HepG2 (cell line): ENCODE results near the gene ATG4D. TPM values are rescaled to one million over a fixed set of nuclear protein-coding genes. Genes with fewer than 3 reads are reported as not detected.

Experiments
- ARNT2 ChIP-seq: sonication (generic); formaldehyde crosslinking; IDR thresholded peaks from 2 replicates; pipeline ENCODE4 v1.8.0; 2022; ENCODE audit warnings: mild to moderate bottlenecking, low read depth, missing genetic modification reagents, moderate library complexity
- ATF4 ChIP-seq, 2 experiments: fragments of 450-650 bp in 1 of 2; sonication (generic) in 1 of 2; formaldehyde crosslinking; IDR thresholded peaks; 2 replicates each; pipeline versions ENCODE4 v1.5.0 to v1.8.0; 2020 to 2022; ENCODE audit warnings: mild to moderate bottlenecking in 1 of 2, missing genetic modification reagents in 1 of 2
- CSRNP1 ChIP-seq: sonication (generic); formaldehyde crosslinking; IDR thresholded peaks from 2 replicates; pipeline ENCODE4 v1.8.1; 2023; ENCODE audit warnings: mild to moderate bottlenecking, missing genetic modification reagents
- MAFF ChIP-seq: IDR thresholded peaks from 2 replicates; pipeline ENCODE4 v1.6.1; 2011; ENCODE audit warnings: low read depth, low read length, improper control_type of control experiment
- NFKB2 ChIP-seq: sonication (generic); formaldehyde crosslinking; IDR thresholded peaks from 2 replicates; pipeline ENCODE4 v1.4.0; 2020; ENCODE audit warnings: missing genetic modification reagents, borderline replicate concordance
- POLR2G ChIP-seq: fragments of 200-400 bp; formaldehyde crosslinking; IDR thresholded peaks from 2 replicates; pipeline ENCODE4 v1.6.1; 2018; ENCODE audit warnings: mild to moderate bottlenecking, low read depth, low read length, moderate library complexity
- REPIN1 ChIP-seq: sonication (generic); formaldehyde crosslinking; IDR thresholded peaks from 2 replicates; pipeline ENCODE4 v1.8.0; 2022; ENCODE audit warnings: missing genetic modification reagents, low read depth, mild to moderate bottlenecking, borderline replicate concordance
- SOX5 ChIP-seq: IDR thresholded peaks from 2 replicates; pipeline ENCODE4 v1.6.1; 2016; ENCODE audit warnings: borderline replicate concordance
- UBTF ChIP-seq: sonication (generic); formaldehyde crosslinking; IDR thresholded peaks from 2 replicates; pipeline ENCODE4 v1.4.0; 2020; ENCODE audit warnings: mild to moderate bottlenecking, missing genetic modification reagents
- ZBTB26 ChIP-seq: IDR thresholded peaks from 2 replicates; pipeline ENCODE4 v1.6.1; 2016; ENCODE audit warnings: missing compliant biosample characterization, missing genetic modification reagents, borderline replicate concordance
- ZNF547 ChIP-seq: sonication (generic); formaldehyde crosslinking; IDR thresholded peaks from 2 replicates; pipeline ENCODE4 v1.5.1; 2020; ENCODE audit warnings: mild to moderate bottlenecking, missing genetic modification reagents
- ZNF691 ChIP-seq: sonication (generic); formaldehyde crosslinking; IDR thresholded peaks from 2 replicates; pipeline ENCODE4 v1.4.0; 2020; ENCODE audit warnings: missing genetic modification reagents, low read depth, mild to moderate bottlenecking, borderline replicate concordance
- ZSCAN21 ChIP-seq: sonication (generic); formaldehyde crosslinking; IDR thresholded peaks from 2 replicates; pipeline ENCODE4 v1.8.0; 2022; ENCODE audit warnings: mild to moderate bottlenecking, missing genetic modification reagents, moderate library complexity, borderline replicate concordance
- polyA plus RNA-seq, 8 experiments: library from polyadenylated mRNA; depleted of rRNA in 3 of 8; stranded (reverse) in 7 of 8; unstranded in 1 of 8; fragments of >200 nt; fragmentation: Illumina TruSeq in 4 of 8; extraction: Trizol in 4 of 8; gene quantifications; 2 replicates each; pipeline versions ENCODE4 v1.2.1 to v1.2.3, GENCODE V29; 2011 to 2016; ENCODE audit warnings: low read depth in 4 of 8, missing spikeins in 1 of 8, mixed read lengths in 1 of 8; ENCODE audit not compliant: insufficient read depth in 1 of 8
- total RNA-seq, 5 experiments: library from RNA; depleted of rRNA; stranded (reverse); fragments of >200 nt; fragmentation: Illumina TruSeq; extraction: Trizol; gene quantifications; 2 replicates each; pipeline ENCODE4 v1.2.3, GENCODE V29; 2016; ENCODE audit warnings: low read depth in 1 of 5
- TF ChIP-seq, protein P1 (sequence below): IDR thresholded peaks from 2 replicates; pipeline ENCODE4 v1.6.1; 2016; ENCODE audit warnings: missing compliant biosample characterization, missing genetic modification reagents, borderline replicate concordance
- TF ChIP-seq, protein P2 (sequence below): sonication (generic); formaldehyde crosslinking; IDR thresholded peaks from 2 replicates; pipeline ENCODE4 v1.4.0; 2020; ENCODE audit warnings: missing genetic modification reagents, borderline replicate concordance

ATG4D gene
- total and polyA plus RNA-seq, 2 of the 13 experiments (the other 11 are each of a cell fraction or from before 2014, with no cell fraction given) = 17.8 to 19.0 TPM

GRCh38 chr19:10502524-10503001 lies 41.1 kb upstream of the ATG4D start (continued):
- TF ChIP-seq UBTF (CRISPR knock-in tag) (peak; percentile 76; the same call in 1 of the 2 replicates), NFKB2 (CRISPR knock-in tag) (no peak), ZNF691 (peak; percentile 76), ATF4 (CRISPR knock-in tag; IDR thresholded peaks at IDR 0.05) (peak in 1 of 2 experiments; percentile 26; a peak in 1 of 4 replicates), REPIN1 (CRISPR knock-in tag) (peak; percentile 73; the same call in 1 of the 2 replicates), MAFF (peak; percentile 64; the same call in 1 of the 2 replicates), ZBTB26 (CRISPR knock-in tag) (peak; percentile 29; the same call in 1 of the 2 replicates), POLR2G (peak; percentile 85), ZSCAN21 (CRISPR knock-in tag) (0 out of 2 replicates have a peak, but pooled peaks have one; percentile 21), ZNF547 (peak; percentile 29; the same call in 1 of the 2 replicates), CSRNP1 (CRISPR knock-in tag) (0 out of 2 replicates have a peak, but pooled peaks have one; percentile 67), ARNT2 (CRISPR knock-in tag) (peak; percentile 77), SOX5 (CRISPR knock-in tag) (peak; percentile 42; the same call in 1 of the 2 replicates)
- TF ChIP-seq, protein P1, sequence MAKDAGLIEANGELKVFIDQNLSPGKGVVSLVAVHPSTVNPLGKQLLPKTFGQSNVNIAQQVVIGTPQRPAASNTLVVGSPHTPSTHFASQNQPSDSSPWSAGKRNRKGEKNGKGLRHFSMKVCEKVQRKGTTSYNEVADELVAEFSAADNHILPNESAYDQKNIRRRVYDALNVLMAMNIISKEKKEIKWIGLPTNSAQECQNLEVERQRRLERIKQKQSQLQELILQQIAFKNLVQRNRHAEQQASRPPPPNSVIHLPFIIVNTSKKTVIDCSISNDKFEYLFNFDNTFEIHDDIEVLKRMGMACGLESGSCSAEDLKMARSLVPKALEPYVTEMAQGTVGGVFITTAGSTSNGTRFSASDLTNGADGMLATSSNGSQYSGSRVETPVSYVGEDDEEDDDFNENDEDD (CRISPR knock-in tag) = peak; percentile 86
- TF ChIP-seq, protein P2, sequence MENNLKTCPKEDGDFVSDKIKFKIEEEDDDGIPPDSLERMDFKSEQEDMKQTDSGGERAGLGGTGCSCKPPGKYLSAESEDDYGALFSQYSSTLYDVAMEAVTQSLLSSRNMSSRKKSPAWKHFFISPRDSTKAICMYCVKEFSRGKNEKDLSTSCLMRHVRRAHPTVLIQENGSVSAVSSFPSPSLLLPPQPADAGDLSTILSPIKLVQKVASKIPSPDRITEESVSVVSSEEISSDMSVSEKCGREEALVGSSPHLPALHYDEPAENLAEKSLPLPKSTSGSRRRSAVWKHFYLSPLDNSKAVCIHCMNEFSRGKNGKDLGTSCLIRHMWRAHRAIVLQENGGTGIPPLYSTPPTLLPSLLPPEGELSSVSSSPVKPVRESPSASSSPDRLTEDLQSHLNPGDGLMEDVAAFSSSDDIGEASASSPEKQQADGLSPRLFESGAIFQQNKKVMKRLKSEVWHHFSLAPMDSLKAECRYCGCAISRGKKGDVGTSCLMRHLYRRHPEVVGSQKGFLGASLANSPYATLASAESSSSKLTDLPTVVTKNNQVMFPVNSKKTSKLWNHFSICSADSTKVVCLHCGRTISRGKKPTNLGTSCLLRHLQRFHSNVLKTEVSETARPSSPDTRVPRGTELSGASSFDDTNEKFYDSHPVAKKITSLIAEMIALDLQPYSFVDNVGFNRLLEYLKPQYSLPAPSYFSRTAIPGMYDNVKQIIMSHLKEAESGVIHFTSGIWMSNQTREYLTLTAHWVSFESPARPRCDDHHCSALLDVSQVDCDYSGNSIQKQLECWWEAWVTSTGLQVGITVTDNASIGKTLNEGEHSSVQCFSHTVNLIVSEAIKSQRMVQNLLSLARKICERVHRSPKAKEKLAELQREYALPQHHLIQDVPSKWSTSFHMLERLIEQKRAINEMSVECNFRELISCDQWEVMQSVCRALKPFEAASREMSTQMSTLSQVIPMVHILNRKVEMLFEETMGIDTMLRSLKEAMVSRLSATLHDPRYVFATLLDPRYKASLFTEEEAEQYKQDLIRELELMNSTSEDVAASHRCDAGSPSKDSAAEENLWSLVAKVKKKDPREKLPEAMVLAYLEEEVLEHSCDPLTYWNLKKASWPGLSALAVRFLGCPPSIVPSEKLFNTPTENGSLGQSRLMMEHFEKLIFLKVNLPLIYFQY (CRISPR knock-in tag) = peak; percentile 49; the same call in 1 of the 2 replicates
